DND-41 (cell line): ENCODE results near the gene SPP2.

Source experiments
- ATAC-seq: fragments of 200-7000 bp; cut with Tn5 transposase; 3 replicates; pipeline ENCODE4 v1.9.1; 2021; ENCODE audit warnings: low read depth; ENCODE audit not compliant: insufficient read depth
- DNase-seq: peaks from one replicate; pipeline ENCODE4 v3.0.0-alpha.2; 2020
- H2AFZ ChIP-seq: 2 replicates; pipeline ENCODE4 v1.6.0; 2012; ENCODE audit warnings: low read depth, low read length
- H3K27ac ChIP-seq: 2 replicates; pipeline ENCODE4 v1.5.1; 2012; ENCODE audit warnings: low read length, inconsistent platforms
- H3K27me3 ChIP-seq: fragments of 200-600 bp; sonication (generic); 2 replicates; pipeline ENCODE4 v1.6.0; 2012; ENCODE audit warnings: low read length, mild to moderate bottlenecking, inconsistent platforms; ENCODE audit not compliant: insufficient read depth, poor library complexity
- H3K36me3 ChIP-seq: 2 replicates; pipeline ENCODE4 v1.5.1; 2012; ENCODE audit warnings: low read length, inconsistent platforms; ENCODE audit not compliant: insufficient read depth
- H3K4me1 ChIP-seq: 2 replicates; pipeline ENCODE4 v1.5.1; 2012; ENCODE audit warnings: mild to moderate bottlenecking, low read length; ENCODE audit not compliant: insufficient read depth
- H3K4me2 ChIP-seq: 2 replicates; pipeline ENCODE4 v1.6.0; 2012; ENCODE audit warnings: mild to moderate bottlenecking, moderate library complexity, low read length, inconsistent platforms; ENCODE audit not compliant: insufficient read depth
- H3K4me3 ChIP-seq, 2 experiments: fragments of 200-600 bp in 1 of 2; shearing (Covaris generic) in 1 of 2; 2 replicates each; pipeline ENCODE4 v1.5.1; 2012 to 2016; ENCODE audit warnings: inconsistent platforms in 2 of 2, low read length in 2 of 2, mild to moderate bottlenecking in 2 of 2, low read depth in 1 of 2, moderate library complexity in 1 of 2
- H3K79me2 ChIP-seq: 2 replicates; pipeline ENCODE4 v1.6.0; 2012; ENCODE audit warnings: low read length, inconsistent platforms; ENCODE audit not compliant: insufficient read depth
- H3K9ac ChIP-seq: 2 replicates; pipeline ENCODE4 v1.6.0; 2012; ENCODE audit warnings: low read depth, mild to moderate bottlenecking, inconsistent platforms, low read length, moderate library complexity
- H3K9me3 ChIP-seq: 2 replicates; pipeline ENCODE4 v1.5.1; 2012; ENCODE audit warnings: low read length, moderate library complexity, mild to moderate bottlenecking, inconsistent platforms; ENCODE audit not compliant: insufficient read depth, severe bottlenecking
- H4K20me1 ChIP-seq: 2 replicates; pipeline ENCODE4 v1.6.0; 2012; ENCODE audit warnings: low read length; ENCODE audit not compliant: insufficient read depth
- CTCF ChIP-seq: IDR thresholded peaks from 2 replicates; pipeline ENCODE4 v1.5.1; 2012; ENCODE audit warnings: borderline replicate concordance, low read length, moderate library complexity, mild to moderate bottlenecking; ENCODE audit not compliant: poor library complexity, severe bottlenecking; ENCODE audit errors: extremely low read depth
- EZH2 ChIP-seq: IDR thresholded peaks from 3 replicates; pipeline ENCODE4 v1.6.1; 2012; ENCODE audit warnings: borderline replicate concordance, low read depth, mild to moderate bottlenecking, moderate library complexity, low read length, inconsistent platforms; ENCODE audit not compliant: severe bottlenecking

SPP2 gene

GRCh38 chr2:234029150-234029733 lies 21.3 kb upstream of the SPP2 start:
- no peak overlapping the region for H2AFZ ChIP-seq
- H3K9me3 ChIP-seq, result peaks cover 9% of the 10 kb centered on the region
- ATAC-seq (no peak), DNase-seq (no peak)
- no peaks in the 10 kb centered on the region for H4K20me1 ChIP-seq
- no peaks in the 10 kb centered on the region for H3K79me2 ChIP-seq
- no peak overlapping the region for H3K9ac ChIP-seq
- TF ChIP-seq CTCF, result no peak
- no peak for TF ChIP-seq EZH2
- 0 out of 2 replicates have a peak, but pooled peaks cover 6% of the 10 kb centered on the region for H3K4me1 ChIP-seq
- no peak overlapping the region for H3K27ac ChIP-seq
- H3K4me2 ChIP-seq, result no peak overlapping the region
- peaks cover 7% of the 10 kb centered on the region for H3K27me3 ChIP-seq
- no peaks in the 10 kb centered on the region for H3K36me3 ChIP-seq
- no peak overlapping the region for H3K4me3 ChIP-seq

- Histone ChIP-seq H3K4me3 (no peak overlapping the region), H2AFZ (no peak overlapping the region), H3K4me1 (no peaks in the 10 kb centered on the region), H3K36me3 (no peaks in the 10 kb centered on the region), H3K27me3 (peaks cover 7% of the 10 kb centered on the region), H3K9me3 (peaks cover 12% of the 10 kb centered on the region), H3K4me2 (no peak overlapping the region), H3K9ac (no peak overlapping the region), H4K20me1 (no peaks in the 10 kb centered on the region), H3K27ac (no peak overlapping the region), H3K79me2 (no peaks in the 10 kb centered on the region)
- ATAC-seq (no peak), DNase-seq (no peak)
- no peak for TF ChIP-seq EZH2
- TF ChIP-seq CTCF, result no peak
Measured at GRCh38 chr2:234031207-234031606, 19.3 kb upstream of the SPP2 start.

DNA sequence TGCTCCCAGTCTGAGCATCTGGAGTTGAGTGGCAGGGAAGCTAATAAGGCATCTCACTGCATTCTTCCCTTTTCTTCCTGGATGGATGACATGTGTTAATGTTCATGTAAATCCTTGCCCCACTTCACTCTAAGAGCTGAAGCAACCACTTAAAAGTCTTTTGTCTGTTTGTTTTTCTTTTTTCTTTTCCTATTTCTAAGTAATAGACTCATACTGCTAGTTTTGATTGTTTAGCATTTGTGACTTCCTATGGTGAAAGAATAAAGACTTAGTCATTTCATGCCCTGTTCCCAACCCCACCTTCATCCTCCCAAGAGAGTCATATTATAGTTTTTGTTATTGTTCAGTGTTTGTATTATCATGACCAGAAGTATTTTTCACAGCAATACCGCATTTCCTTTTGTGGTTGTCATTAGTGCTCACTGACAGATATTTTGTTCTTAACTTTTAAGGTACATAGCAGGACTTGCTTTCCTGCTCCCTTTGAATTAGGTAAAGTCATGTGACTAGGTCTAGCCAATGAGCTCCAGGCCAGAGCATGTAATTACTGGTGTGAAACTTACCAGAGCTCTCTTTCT lies 18.1 kb upstream of the SPP2 start:
- Histone ChIP-seq H3K36me3 (no peaks in the 10 kb centered on the region), H3K9ac (no peak overlapping the region), H3K27ac (no peak overlapping the region), H4K20me1 (no peaks in the 10 kb centered on the region), H3K79me2 (no peaks in the 10 kb centered on the region), H2AFZ (no peak overlapping the region), H3K4me3 (no peak overlapping the region), H3K4me1 (no peaks in the 10 kb centered on the region), H3K4me2 (no peak overlapping the region), H3K9me3 (peaks cover 12% of the 10 kb centered on the region), H3K27me3 (peaks cover 6% of the 10 kb centered on the region)
- no peak for ATAC-seq
- no peak for DNase-seq
- TF ChIP-seq CTCF (no peak), EZH2 (no peak)
